ENCODE measurements around the gene JARID2.

Gene JARID2

DNA sequence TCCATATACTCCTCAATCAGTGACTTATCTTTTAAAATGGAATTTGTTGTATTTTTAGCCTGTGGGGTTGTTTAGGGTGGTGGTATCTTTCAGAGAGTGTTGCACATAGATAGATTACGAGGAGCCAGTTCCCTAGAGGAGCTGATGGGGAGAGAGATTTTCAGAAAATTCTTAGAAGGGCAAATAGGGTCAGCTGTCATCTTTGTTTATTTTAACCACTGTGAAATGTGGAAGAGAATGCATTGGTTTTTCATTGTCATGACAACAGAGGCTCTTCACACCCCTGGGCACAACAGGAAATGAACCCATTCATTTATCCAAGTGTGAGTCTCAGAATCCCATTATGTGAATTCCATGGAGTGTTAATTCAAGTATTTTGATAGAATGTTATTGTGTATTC, 188.4 kb downstream of the JARID2 start:
- no peaks in the 10 kb centered on the region for H3K27me3 ChIP-seq (ENCODE audit: insufficient read depth, low read depth, severe bottlenecking)
- no peak for DNase-seq
- no peaks in the 10 kb centered on the region for H3K36me3 ChIP-seq
- H3K9me3 ChIP-seq (ENCODE audit: severe bottlenecking) = no peaks in the 10 kb centered on the region
- TF ChIP-seq, protein P1, sequence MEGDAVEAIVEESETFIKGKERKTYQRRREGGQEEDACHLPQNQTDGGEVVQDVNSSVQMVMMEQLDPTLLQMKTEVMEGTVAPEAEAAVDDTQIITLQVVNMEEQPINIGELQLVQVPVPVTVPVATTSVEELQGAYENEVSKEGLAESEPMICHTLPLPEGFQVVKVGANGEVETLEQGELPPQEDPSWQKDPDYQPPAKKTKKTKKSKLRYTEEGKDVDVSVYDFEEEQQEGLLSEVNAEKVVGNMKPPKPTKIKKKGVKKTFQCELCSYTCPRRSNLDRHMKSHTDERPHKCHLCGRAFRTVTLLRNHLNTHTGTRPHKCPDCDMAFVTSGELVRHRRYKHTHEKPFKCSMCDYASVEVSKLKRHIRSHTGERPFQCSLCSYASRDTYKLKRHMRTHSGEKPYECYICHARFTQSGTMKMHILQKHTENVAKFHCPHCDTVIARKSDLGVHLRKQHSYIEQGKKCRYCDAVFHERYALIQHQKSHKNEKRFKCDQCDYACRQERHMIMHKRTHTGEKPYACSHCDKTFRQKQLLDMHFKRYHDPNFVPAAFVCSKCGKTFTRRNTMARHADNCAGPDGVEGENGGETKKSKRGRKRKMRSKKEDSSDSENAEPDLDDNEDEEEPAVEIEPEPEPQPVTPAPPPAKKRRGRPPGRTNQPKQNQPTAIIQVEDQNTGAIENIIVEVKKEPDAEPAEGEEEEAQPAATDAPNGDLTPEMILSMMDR (IDR thresholded peaks at IDR 0.05; ENCODE audit: low read depth, low read length) = no peak
- no peak overlapping the region for H3K27ac ChIP-seq
- H3K4me3 ChIP-seq (ENCODE audit: low read depth, low read length) = no peak overlapping the region

- H3K27me3 ChIP-seq (ENCODE audit: insufficient read depth, low read depth, severe bottlenecking) = no peaks in the 10 kb centered on the region
- no peak overlapping the region for H3K4me3 ChIP-seq (ENCODE audit: low read depth, low read length)
- H3K9me3 ChIP-seq (ENCODE audit: severe bottlenecking) = no peaks in the 10 kb centered on the region
- no peak overlapping the region for H3K27ac ChIP-seq
- TF ChIP-seq, protein P1 (IDR thresholded peaks at IDR 0.05; ENCODE audit: low read depth, low read length) = no peak
- DNase-seq = no peak
- no peaks in the 10 kb centered on the region for H3K36me3 ChIP-seq
Measured at GRCh38 chr6:15434823-15435380, 189.0 kb downstream of the JARID2 start.

DNA sequence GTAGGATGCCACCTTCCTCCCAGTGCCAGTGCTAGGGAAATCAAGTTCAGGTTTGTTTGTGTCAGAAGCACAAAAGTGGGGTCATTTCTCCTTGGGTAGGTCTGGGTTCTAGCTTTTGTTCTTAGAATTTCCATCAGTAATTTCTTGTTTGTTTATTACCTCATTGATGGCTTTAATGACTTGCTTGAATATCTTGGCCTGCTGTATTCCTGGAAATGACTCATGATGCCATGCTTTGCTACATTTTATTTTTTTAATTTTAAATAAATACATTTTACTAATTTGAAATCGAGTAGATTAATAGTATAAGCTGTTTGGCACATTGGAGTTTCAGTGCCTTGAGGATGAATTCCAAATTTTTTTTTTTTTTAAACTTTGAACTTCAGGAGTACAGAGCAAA, 189.6 kb downstream of the JARID2 start:
- Histone ChIP-seq H3K27ac (no peak overlapping the region), H3K36me3 (no peaks in the 10 kb centered on the region), H3K4me3 (ENCODE audit: low read depth, low read length) (no peak overlapping the region), H3K9me3 (ENCODE audit: severe bottlenecking) (no peaks in the 10 kb centered on the region), H3K27me3 (ENCODE audit: insufficient read depth, low read depth, severe bottlenecking) (no peaks in the 10 kb centered on the region)
- TF ChIP-seq, protein P1 (IDR thresholded peaks at IDR 0.05; ENCODE audit: low read depth, low read length) = no peak
- DNase-seq = no peak

GRCh38 chr6:15436451-15436850, 190.6 kb downstream of the JARID2 start:
- Histone ChIP-seq H3K9me3 (ENCODE audit: severe bottlenecking) (no peaks in the 10 kb centered on the region), H3K27me3 (ENCODE audit: insufficient read depth, low read depth, severe bottlenecking) (no peaks in the 10 kb centered on the region), H3K36me3 (no peaks in the 10 kb centered on the region), H3K4me3 (ENCODE audit: low read depth, low read length) (no peak overlapping the region), H3K27ac (no peak overlapping the region)
- TF ChIP-seq, protein P1 (IDR thresholded peaks at IDR 0.05; ENCODE audit: low read depth, low read length) = no peak
- DNase-seq = no peak

DNA sequence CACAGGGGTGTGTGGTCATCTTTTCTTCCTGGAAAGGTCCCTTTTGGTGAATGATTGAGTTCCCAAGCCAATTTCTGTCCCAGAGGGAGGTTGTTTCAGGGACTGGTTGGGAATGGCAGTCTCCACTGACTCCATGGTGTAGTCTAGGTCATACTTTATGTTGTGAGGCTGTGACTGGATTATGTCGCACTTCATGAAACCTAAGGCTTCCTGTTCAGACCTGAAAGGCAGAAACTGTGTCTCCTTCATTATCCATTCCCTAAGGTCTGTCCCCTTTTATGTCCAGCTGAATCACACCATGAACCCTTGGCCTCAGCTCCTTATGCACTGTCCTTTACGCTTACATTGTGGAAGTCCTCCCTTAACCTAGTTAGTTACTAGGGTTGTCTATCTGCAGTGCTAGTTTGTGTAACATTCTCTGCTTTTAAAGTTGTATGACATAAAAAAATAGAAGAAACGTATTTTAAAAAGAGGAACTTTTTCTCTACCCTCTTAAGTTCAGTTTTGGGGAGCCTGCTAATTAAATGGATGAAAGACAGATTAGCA, 191.3 kb downstream of the JARID2 start:
- Histone ChIP-seq H3K36me3 (no peaks in the 10 kb centered on the region), H3K4me3 (ENCODE audit: low read depth, low read length) (no peak overlapping the region), H3K27me3 (ENCODE audit: insufficient read depth, low read depth, severe bottlenecking) (no peaks in the 10 kb centered on the region), H3K9me3 (ENCODE audit: severe bottlenecking) (no peaks in the 10 kb centered on the region), H3K27ac (no peak overlapping the region)
- TF ChIP-seq, protein P1 (IDR thresholded peaks at IDR 0.05; ENCODE audit: low read depth, low read length) = no peak
- DNase-seq = no peak
